OCI-LY1 (cell line): ENCODE results near the gene LIPN.

Experiments
- H2AFZ ChIP-seq: fragments of 200-600 bp; sonication (generic), shearing (Covaris generic); 2 replicates; pipeline ENCODE4 v1.6.0; 2014; ENCODE audit warnings: antibody characterized with exemption, mild to moderate bottlenecking, low read length
- H3F3A ChIP-seq: fragments of 200-600 bp; sonication (generic), shearing (Covaris generic); 2 replicates; pipeline ENCODE4 v1.6.0; 2014; ENCODE audit warnings: mild to moderate bottlenecking, antibody characterized with exemption, low read length, moderate library complexity; ENCODE audit not compliant: insufficient read depth
- H3K27ac ChIP-seq: fragments of 200-600 bp; sonication (generic); 2 replicates; pipeline ENCODE4 v1.5.1; 2014; ENCODE audit warnings: low read length, mixed run types, mild to moderate bottlenecking, low read depth; ENCODE audit not compliant: poor library complexity, severe bottlenecking
- H3K27me3 ChIP-seq: fragments of 200-600 bp; sonication (generic); 2 replicates; pipeline ENCODE4 v1.6.0; 2014; ENCODE audit warnings: antibody characterized with exemption, mild to moderate bottlenecking, low read length, moderate library complexity; ENCODE audit not compliant: insufficient read depth
- H3K36me3 ChIP-seq: fragments of 200-600 bp; sonication (generic); 2 replicates; pipeline ENCODE4 v1.6.1; 2014; ENCODE audit warnings: mild to moderate bottlenecking, antibody characterized with exemption, low read length, moderate library complexity, mixed read lengths; ENCODE audit not compliant: insufficient read depth
- H3K4me1 ChIP-seq: fragments of 200-600 bp; sonication (generic); 2 replicates; pipeline ENCODE4 v1.5.1; 2014; ENCODE audit warnings: mild to moderate bottlenecking, low read length, moderate library complexity; ENCODE audit not compliant: insufficient read depth, severe bottlenecking
- H3K4me2 ChIP-seq: fragments of 200-600 bp; sonication (generic), shearing (Covaris generic); 2 replicates; pipeline ENCODE4 v1.6.1; 2014; ENCODE audit warnings: low read length
- H3K4me3 ChIP-seq: fragments of 200-600 bp; sonication (generic); 2 replicates; pipeline ENCODE4 v1.5.1; 2014; ENCODE audit warnings: low read length, low read depth, mild to moderate bottlenecking, mixed read lengths; ENCODE audit not compliant: poor library complexity, severe bottlenecking
- H3K79me2 ChIP-seq: fragments of 200-600 bp; shearing (Covaris generic); 2 replicates; pipeline ENCODE4 v1.6.1; 2016; ENCODE audit warnings: mixed run types, low read length, mixed read lengths; ENCODE audit not compliant: insufficient read depth
- H3K9ac ChIP-seq: fragments of 200-600 bp; sonication (generic), shearing (Covaris generic); 2 replicates; pipeline ENCODE4 v1.6.1; 2014; ENCODE audit warnings: mild to moderate bottlenecking, low read length, mixed read lengths
- H3K9me2 ChIP-seq: fragments of 200-600 bp; sonication (generic), shearing (Covaris generic); 2 replicates; pipeline ENCODE4 v1.6.1; 2014; ENCODE audit warnings: low read depth, mild to moderate bottlenecking, low read length, mixed read lengths
- H3K9me3 ChIP-seq: fragments of 200-600 bp; shearing (Covaris generic); 2 replicates; pipeline ENCODE4 v1.6.1; 2014; ENCODE audit warnings: low read length, mixed read lengths
- H4K20me1 ChIP-seq: fragments of 200-600 bp; sonication (generic), shearing (Covaris generic); 2 replicates; pipeline ENCODE4 v1.6.0; 2016; ENCODE audit warnings: mild to moderate bottlenecking, low read length; ENCODE audit not compliant: insufficient read depth
- EZH2 ChIP-seq: fragments of 200-600 bp; sonication (generic), shearing (Covaris generic); IDR thresholded peaks from 2 replicates; pipeline ENCODE4 v1.8.0; 2017; ENCODE audit warnings: borderline replicate concordance, mixed run types, mild to moderate bottlenecking, antibody characterized with exemption, low read length, moderate library complexity, mixed read lengths
- TF ChIP-seq, protein P1 (sequence below): fragments of 200-600 bp; sonication (generic), shearing (Covaris generic); IDR thresholded peaks from 2 replicates; pipeline ENCODE4 v1.5.1; 2017; ENCODE audit warnings: mild to moderate bottlenecking, antibody characterized with exemption, low read length, moderate library complexity, mixed read lengths

LIPN gene

DNA sequence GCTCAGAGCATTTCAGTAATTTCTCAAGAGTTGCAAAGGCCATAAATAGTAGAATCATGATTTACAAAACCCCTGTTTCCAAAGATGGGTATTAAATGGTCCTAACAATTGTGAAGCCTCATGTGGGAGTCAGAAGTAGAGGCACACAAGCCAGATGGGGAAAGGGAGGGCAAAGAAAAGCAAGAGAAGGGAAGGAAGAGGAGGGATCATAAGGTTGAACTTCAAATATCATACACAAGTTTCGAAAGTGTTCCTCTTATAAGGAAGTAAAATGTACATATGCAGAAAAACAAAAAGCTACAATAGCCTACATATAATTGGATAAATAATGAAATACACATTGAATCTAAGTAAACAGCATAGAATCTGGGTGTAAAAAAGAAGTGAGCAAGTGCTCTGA, 6.0 kb downstream of the LIPN start:
- H3K4me3 ChIP-seq, result no peak overlapping the region
- no peaks in the 10 kb centered on the region for H3F3A ChIP-seq
- no peak overlapping the region for H2AFZ ChIP-seq
- no peaks in the 10 kb centered on the region for H3K27me3 ChIP-seq
- H3K9ac ChIP-seq, result no peak overlapping the region
- no peak overlapping the region for H3K4me2 ChIP-seq
- H3K9me2 ChIP-seq, result no peaks in the 10 kb centered on the region
- H3K27ac ChIP-seq, result no peak overlapping the region
- TF ChIP-seq EZH2, result no peak
- TF ChIP-seq, protein P1, sequence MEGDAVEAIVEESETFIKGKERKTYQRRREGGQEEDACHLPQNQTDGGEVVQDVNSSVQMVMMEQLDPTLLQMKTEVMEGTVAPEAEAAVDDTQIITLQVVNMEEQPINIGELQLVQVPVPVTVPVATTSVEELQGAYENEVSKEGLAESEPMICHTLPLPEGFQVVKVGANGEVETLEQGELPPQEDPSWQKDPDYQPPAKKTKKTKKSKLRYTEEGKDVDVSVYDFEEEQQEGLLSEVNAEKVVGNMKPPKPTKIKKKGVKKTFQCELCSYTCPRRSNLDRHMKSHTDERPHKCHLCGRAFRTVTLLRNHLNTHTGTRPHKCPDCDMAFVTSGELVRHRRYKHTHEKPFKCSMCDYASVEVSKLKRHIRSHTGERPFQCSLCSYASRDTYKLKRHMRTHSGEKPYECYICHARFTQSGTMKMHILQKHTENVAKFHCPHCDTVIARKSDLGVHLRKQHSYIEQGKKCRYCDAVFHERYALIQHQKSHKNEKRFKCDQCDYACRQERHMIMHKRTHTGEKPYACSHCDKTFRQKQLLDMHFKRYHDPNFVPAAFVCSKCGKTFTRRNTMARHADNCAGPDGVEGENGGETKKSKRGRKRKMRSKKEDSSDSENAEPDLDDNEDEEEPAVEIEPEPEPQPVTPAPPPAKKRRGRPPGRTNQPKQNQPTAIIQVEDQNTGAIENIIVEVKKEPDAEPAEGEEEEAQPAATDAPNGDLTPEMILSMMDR, result no peak
- H3K9me3 ChIP-seq, result no peaks in the 10 kb centered on the region
- no peaks in the 10 kb centered on the region for H3K4me1 ChIP-seq
- no peaks in the 10 kb centered on the region for H3K36me3 ChIP-seq
- H3K79me2 ChIP-seq, result no peaks in the 10 kb centered on the region
- no peaks in the 10 kb centered on the region for H4K20me1 ChIP-seq

DNA sequence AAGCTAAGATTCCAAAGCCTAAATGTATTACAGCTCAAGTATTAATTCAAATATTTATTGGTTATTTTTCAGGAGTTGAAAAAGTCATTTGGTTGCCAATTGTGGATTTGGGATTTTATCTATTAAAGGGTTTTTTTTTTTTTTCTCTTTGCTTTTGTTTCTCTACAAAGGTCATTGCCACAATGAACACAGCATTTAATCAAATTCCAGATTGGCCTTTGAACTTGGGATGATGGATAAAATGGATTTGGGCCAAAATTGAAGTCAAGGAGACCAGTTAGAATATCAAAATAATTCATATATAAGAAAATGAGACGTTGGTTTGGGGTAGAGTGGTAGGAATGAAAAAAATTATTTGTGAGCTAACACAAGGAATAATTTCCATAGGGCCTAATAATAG, 9.6 kb downstream of the LIPN start:
- Histone ChIP-seq H3K4me3 (no peak overlapping the region), H3K9me2 (no peaks in the 10 kb centered on the region), H3K79me2 (no peaks in the 10 kb centered on the region), H3K9me3 (no peaks in the 10 kb centered on the region), H2AFZ (no peak overlapping the region), H3K27ac (no peak overlapping the region), H3K9ac (no peak overlapping the region), H3K4me2 (no peak overlapping the region), H3K27me3 (no peaks in the 10 kb centered on the region), H4K20me1 (no peaks in the 10 kb centered on the region), H3F3A (no peaks in the 10 kb centered on the region), H3K36me3 (no peaks in the 10 kb centered on the region), H3K4me1 (no peaks in the 10 kb centered on the region)
- TF ChIP-seq, protein P1, result no peak
- TF ChIP-seq EZH2, result no peak

- Histone ChIP-seq H3K27me3 (no peaks in the 10 kb centered on the region), H3K4me3 (no peak overlapping the region), H3K9me3 (no peaks in the 10 kb centered on the region), H3K79me2 (no peaks in the 10 kb centered on the region), H3K4me2 (no peak overlapping the region), H3F3A (no peaks in the 10 kb centered on the region), H3K9ac (no peak overlapping the region), H3K27ac (no peak overlapping the region), H2AFZ (no peak overlapping the region), H4K20me1 (no peaks in the 10 kb centered on the region), H3K4me1 (no peaks in the 10 kb centered on the region), H3K9me2 (no peaks in the 10 kb centered on the region), H3K36me3 (no peaks in the 10 kb centered on the region)
- no peak for TF ChIP-seq EZH2
- TF ChIP-seq, protein P1, result no peak
Observed at GRCh38 chr10:88781206-88781605, 21.4 kb downstream of the LIPN start.
